NCI-H2196 treated with DMSO at 0.1 percent for 48 hours (cell line): ENCODE data around the gene MS4A7.
A peak's percentile ranks its signal among the peaks of the same experiment; 100 is the strongest.

ENCODE experiments used
- DNase-seq: peaks from one replicate; lab custom pipeline; 2025; ENCODE audit not compliant: unreplicated experiment; lab: John Stamatoyannopoulos, UW

The MS4A7 gene

GRCh38 chr11:60370811-60371298, 7.5 kb upstream of the MS4A7 start:
- DNase-seq, result peak; percentile 90

GRCh38 chr11:60371386-60371785, 6.9 kb upstream of the MS4A7 start:
- DNase-seq, result no peak

- no peak for DNase-seq
These were observed 6.5 kb upstream of the MS4A7 start for GRCh38 chr11:60371854-60372253.

- no peak for DNase-seq
These were observed 5.6 kb upstream of the MS4A7 start for GRCh38 chr11:60372767-60373166.

GRCh38 chr11:60375316-60375715, 3.0 kb upstream of the MS4A7 start:
- DNase-seq, result no peak

- DNase-seq, result no peak
These were observed 1.7 kb upstream of the MS4A7 start for GRCh38 chr11:60376601-60377000.

- no peak for DNase-seq
These were observed 763 bp upstream of the MS4A7 start for GRCh38 chr11:60377401-60378136.

GRCh38 chr11:60389279-60389910, 11.1 kb downstream of the MS4A7 start:
- DNase-seq, result no peak

GRCh38 chr11:60390419-60390818, 12.1 kb downstream of the MS4A7 start:
- DNase-seq, result no peak

- DNase-seq, result no peak
These were observed 14.0 kb downstream of the MS4A7 start for GRCh38 chr11:60392361-60392760.

- no peak for DNase-seq
These were observed 14.7 kb downstream of the MS4A7 start for GRCh38 chr11:60393016-60393415.

- DNase-seq, result no peak
These were observed 16.5 kb downstream of the MS4A7 start for GRCh38 chr11:60394666-60395380.

GRCh38 chr11:60396382-60396781, 18.1 kb downstream of the MS4A7 start, which contains the start of gene MS4A14:
Gene MS4A14 (plus strand): TSS chr11:60396459. CDS start chr11:60396579, 120 bp downstream.
- DNase-seq, result no peak

- DNase-seq, result no peak
These were observed 18.5 kb downstream of the MS4A7 start for GRCh38 chr11:60396799-60397198.

- DNase-seq, result no peak
These were observed 41.7 kb downstream of the MS4A7 start for GRCh38 chr11:60420015-60420414.

- no peak for DNase-seq
These were observed 44.3 kb downstream of the MS4A7 start for GRCh38 chr11:60422609-60423008.

GRCh38 chr11:60428517-60428916, 50.2 kb downstream of the MS4A7 start:
- DNase-seq, result peak; percentile 50

GRCh38 chr11:60429272-60429671, 50.9 kb downstream of the MS4A7 start, which contains the start of gene MS4A5:
Gene MS4A5 (plus strand): TSS chr11:60429572. CDS start chr11:60429675, 103 bp downstream.
- no peak for DNase-seq

- DNase-seq, result no peak
These were observed 52.9 kb downstream of the MS4A7 start for GRCh38 chr11:60431251-60431650.

GRCh38 chr11:60433401-60433800, 55.1 kb downstream of the MS4A7 start:
- DNase-seq, result no peak
